ENCODE data around the gene MAMDC2. TPM values are rescaled to one million over a fixed set of nuclear protein-coding genes. Genes with fewer than 3 reads are reported as not detected.

MAMDC2 gene
- total RNA-seq, 1 experiment from 2014 or later: 1.2 TPM

DNA sequence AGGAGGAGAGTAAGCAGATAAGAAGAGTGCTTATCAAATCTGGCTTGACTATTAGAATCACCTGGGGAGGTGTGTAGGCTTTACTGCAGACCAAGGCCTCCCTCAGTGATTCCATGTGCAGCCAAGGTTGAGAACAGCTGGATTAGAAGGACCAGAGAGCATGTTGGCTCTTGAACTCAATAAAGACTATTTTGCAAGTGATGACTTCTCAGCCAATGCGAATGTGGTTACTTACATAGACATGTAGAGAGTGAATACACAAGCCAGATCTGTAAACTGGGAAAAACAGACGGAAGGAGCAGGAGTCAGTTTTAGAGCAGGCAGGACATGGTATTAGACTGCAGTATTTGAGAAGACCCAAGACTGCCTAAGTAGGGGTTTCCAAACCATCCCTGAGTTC, 48.5 kb downstream of the MAMDC2 start:
- no peaks in the 10 kb centered on the region for H3K4me1 ChIP-seq (ENCODE audit: control insufficient read depth in 1 of 2, insufficient read depth in 2 of 2, low read length in 2 of 2)
- no peaks in the 10 kb centered on the region; the same call in 1 of the 2 replicates for H3K27me3 ChIP-seq (ENCODE audit: insufficient read depth, low read length)
- ATAC-seq: no peak
- no peaks in the 10 kb centered on the region for H3K9me3 ChIP-seq (ENCODE audit: control insufficient read depth in 1 of 2, insufficient read depth in 1 of 2, low read depth in 1 of 2, low read length in 2 of 2)
- H3K36me3 ChIP-seq (ENCODE audit: control insufficient read depth in 1 of 2, insufficient read depth in 2 of 2, low read length in 2 of 2): no peaks in the 10 kb centered on the region
- RAD21 ChIA-PET (ENCODE audit: low non-redundant PET in 1 of 2, low total read pairs in 2 of 2, uncharacterized antibody in 2 of 2, unreplicated experiment in 2 of 2): no interaction called here
- H2AFZ ChIP-seq (ENCODE audit: low read depth, low read length, poor library complexity, severe bottlenecking): no peak overlapping the region
- no peak overlapping the region for H3K4me2 ChIP-seq (ENCODE audit: low read length)
- TF ChIP-seq EGR1 (IDR thresholded peaks at IDR 0.05; ENCODE audit: low read depth): no peak
- no peak for TF ChIP-seq SIN3A (IDR thresholded peaks at IDR 0.05; ENCODE audit: low read depth)
- TF ChIP-seq CBX3 (IDR thresholded peaks at IDR 0.05; ENCODE audit: low read depth): no peak
- no peak for TF ChIP-seq EZH2 (IDR thresholded peaks at IDR 0.05)
- TF ChIP-seq POLR2A (IDR thresholded peaks at IDR 0.05; ENCODE audit: borderline replicate concordance, extremely low read depth, insufficient read depth, insufficient read length): no peak
- H4K20me1 ChIP-seq (ENCODE audit: insufficient read depth): no peaks in the 10 kb centered on the region
- no peak overlapping the region for H3K4me3 ChIP-seq (replicated peaks in 1 of 2; ENCODE audit: low read depth in 1 of 2, low read length in 2 of 2)
- no peak overlapping the region for H3K27ac ChIP-seq (ENCODE audit: low read depth, low read length)
- no TSS peak for BruUV-seq (replicated peaks)
- DNase-seq (ENCODE audit: low read depth, low spot score): no peak
- no peak overlapping the region for H3K9ac ChIP-seq (ENCODE audit: low read length)
- no peaks in the 10 kb centered on the region for H3K9me2 ChIP-seq (ENCODE audit: insufficient read depth)
- CTCF ChIA-PET: no interaction called here
- POLR2A ChIA-PET: no interaction called here
- H3K79me2 ChIP-seq (ENCODE audit: insufficient read depth, low read length): no peaks in the 10 kb centered on the region
- intact Hi-C loops (cut with micrococcal nuclease): no loop called here

DNA sequence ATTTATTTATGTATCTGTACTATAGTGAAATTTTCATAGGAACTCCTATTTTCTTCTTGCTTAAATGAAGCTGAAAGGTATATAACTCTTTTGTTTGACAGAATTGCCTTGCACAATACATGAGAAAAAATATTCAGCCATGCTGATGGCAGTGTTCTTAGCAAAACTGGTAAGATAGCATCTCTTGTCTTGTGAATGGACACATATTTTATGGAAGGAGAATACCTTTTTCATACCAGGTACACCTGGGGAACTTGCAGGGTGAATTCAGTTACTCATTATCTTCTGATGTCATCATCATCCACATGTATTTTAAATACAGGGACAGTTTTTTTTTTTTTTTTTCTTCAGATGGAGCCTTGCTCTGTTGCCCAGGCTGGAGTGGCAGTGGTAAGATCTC, 49.4 kb downstream of the MAMDC2 start:
- POLR2A ChIA-PET: no interaction called here
- BruUV-seq (replicated peaks): no TSS peak
- no peak overlapping the region for H2AFZ ChIP-seq (ENCODE audit: low read depth, low read length, poor library complexity, severe bottlenecking)
- H3K4me3 ChIP-seq (replicated peaks in 1 of 2; ENCODE audit: low read depth in 1 of 2, low read length in 2 of 2): no peak overlapping the region
- H3K9me2 ChIP-seq (ENCODE audit: insufficient read depth): no peaks in the 10 kb centered on the region
- CTCF ChIA-PET: no interaction called here
- no peak overlapping the region for H3K9ac ChIP-seq (ENCODE audit: low read length)
- intact Hi-C loops (cut with micrococcal nuclease): no loop called here
- H3K9me3 ChIP-seq (ENCODE audit: control insufficient read depth in 1 of 2, insufficient read depth in 1 of 2, low read depth in 1 of 2, low read length in 2 of 2): no peaks in the 10 kb centered on the region
- RAD21 ChIA-PET (ENCODE audit: low non-redundant PET in 1 of 2, low total read pairs in 2 of 2, uncharacterized antibody in 2 of 2, unreplicated experiment in 2 of 2): no interaction called here
- H3K79me2 ChIP-seq (ENCODE audit: insufficient read depth, low read length): no peaks in the 10 kb centered on the region
- no peak for DNase-seq (ENCODE audit: low read depth, low spot score)
- TF ChIP-seq ZNF274 (IDR thresholded peaks at IDR 0.05; ENCODE audit: low read depth, low read length) (no peak), CTCF (IDR thresholded peaks at IDR 0.05 in 2 of 3, conservative IDR thresholded peaks at IDR 0.05 in 1 of 3; ENCODE audit: borderline replicate concordance in 1 of 3, insufficient read depth in 1 of 3, low read depth in 2 of 3, low read length in 2 of 3) (no peak), SP1 (IDR thresholded peaks at IDR 0.05; ENCODE audit: low read depth) (no peak), FOSL1 (IDR thresholded peaks at IDR 0.05; ENCODE audit: low read depth) (no peak), YY1 (IDR thresholded peaks at IDR 0.05; ENCODE audit: extremely low read depth, insufficient replicate concordance, low read depth, low read length) (no peak), CBX3 (IDR thresholded peaks at IDR 0.05; ENCODE audit: low read depth) (no peak), REST (IDR thresholded peaks at IDR 0.05; ENCODE audit: low read depth) (no peak), RAD21 (IDR thresholded peaks at IDR 0.05; ENCODE audit: low read depth) (no peak), JUND (IDR thresholded peaks at IDR 0.05) (no peak), SIN3A (IDR thresholded peaks at IDR 0.05; ENCODE audit: low read depth) (no peak), EZH2phosphoT487 (IDR thresholded peaks at IDR 0.05; ENCODE audit: borderline replicate concordance) (no peak), TCF7L2 (IDR thresholded peaks at IDR 0.05; ENCODE audit: borderline replicate concordance, extremely low read depth, insufficient read depth, insufficient read length) (no peak), EZH2 (IDR thresholded peaks at IDR 0.05) (no peak)
- TF ChIP-seq, protein P1, sequence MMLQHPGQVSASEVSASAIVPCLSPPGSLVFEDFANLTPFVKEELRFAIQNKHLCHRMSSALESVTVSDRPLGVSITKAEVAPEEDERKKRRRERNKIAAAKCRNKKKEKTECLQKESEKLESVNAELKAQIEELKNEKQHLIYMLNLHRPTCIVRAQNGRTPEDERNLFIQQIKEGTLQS (IDR thresholded peaks at IDR 0.05): no peak
- ATAC-seq: no peak
- no peaks in the 10 kb centered on the region; the same call in 1 of the 2 replicates for H3K27me3 ChIP-seq (ENCODE audit: insufficient read depth, low read length)
- no peak overlapping the region for H3K27ac ChIP-seq (ENCODE audit: low read depth, low read length)
- no peaks in the 10 kb centered on the region for H3K36me3 ChIP-seq (ENCODE audit: control insufficient read depth in 1 of 2, insufficient read depth in 2 of 2, low read length in 2 of 2)
- H3K4me2 ChIP-seq (ENCODE audit: low read length): no peak overlapping the region
- H3K4me1 ChIP-seq (ENCODE audit: control insufficient read depth in 1 of 2, insufficient read depth in 2 of 2, low read length in 2 of 2): no peaks in the 10 kb centered on the region
- no peaks in the 10 kb centered on the region for H4K20me1 ChIP-seq (ENCODE audit: insufficient read depth)

Data from HCT116 (cell line).